Measurements from ENCODE around the gene MBOAT2. TPM values are rescaled to one million over a fixed set of nuclear protein-coding genes. Genes with fewer than 3 reads are reported as not detected.

Gene MBOAT2
- total and polyA plus RNA-seq, 3 donors from 2014 or later: 21.2 to 24.8 (median 24.2) TPM

DNA sequence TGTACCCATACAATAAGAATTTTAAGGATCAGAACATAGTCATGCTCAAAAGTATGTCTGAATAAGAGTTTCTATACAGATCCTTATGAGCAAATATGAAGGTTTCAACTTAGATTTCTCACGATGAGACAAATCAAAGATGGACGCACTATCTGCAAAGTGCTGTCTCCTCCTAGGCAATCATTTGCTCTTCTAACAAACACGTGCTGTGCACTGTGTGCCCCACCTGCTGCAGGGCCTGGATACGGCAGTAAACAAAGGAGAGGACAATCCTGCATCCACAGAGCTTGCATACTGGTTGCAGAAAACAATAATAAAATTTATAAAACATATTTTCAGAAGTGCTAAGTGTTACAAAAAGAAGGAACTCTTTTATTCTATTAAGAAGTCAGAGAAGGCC, 126.2 kb downstream of the MBOAT2 start:
- 85 to 86% methylated on average over 4 of the region's 4 CpGs for WGBS, 2 donors
- no peak for DNase-seq
- intact Hi-C loops (cut with DNase I; ENCODE audit: low total_unique reads): no loop called here

DNA sequence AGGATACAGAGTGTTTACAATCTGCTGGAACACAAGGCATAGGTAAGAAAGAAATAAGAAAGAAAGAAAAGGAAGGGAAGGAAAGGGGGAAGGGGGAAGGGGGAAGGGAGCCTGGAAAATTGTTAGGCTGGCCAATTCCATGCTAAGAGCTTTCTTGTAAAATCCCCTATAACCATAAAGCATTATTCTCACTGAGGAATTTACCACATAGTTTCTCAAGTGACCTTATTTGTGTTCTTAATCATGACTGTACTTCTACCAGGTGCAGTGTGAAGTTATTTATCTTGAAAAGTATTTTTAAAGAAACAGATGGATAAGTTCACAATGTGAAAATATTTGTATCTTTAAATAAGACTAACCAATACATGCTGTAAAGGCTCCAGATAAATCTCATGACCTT, 126.9 kb downstream of the MBOAT2 start:
- intact Hi-C loops (cut with DNase I; ENCODE audit: low total_unique reads): no loop called here
- TF ChIP-seq, protein P1, sequence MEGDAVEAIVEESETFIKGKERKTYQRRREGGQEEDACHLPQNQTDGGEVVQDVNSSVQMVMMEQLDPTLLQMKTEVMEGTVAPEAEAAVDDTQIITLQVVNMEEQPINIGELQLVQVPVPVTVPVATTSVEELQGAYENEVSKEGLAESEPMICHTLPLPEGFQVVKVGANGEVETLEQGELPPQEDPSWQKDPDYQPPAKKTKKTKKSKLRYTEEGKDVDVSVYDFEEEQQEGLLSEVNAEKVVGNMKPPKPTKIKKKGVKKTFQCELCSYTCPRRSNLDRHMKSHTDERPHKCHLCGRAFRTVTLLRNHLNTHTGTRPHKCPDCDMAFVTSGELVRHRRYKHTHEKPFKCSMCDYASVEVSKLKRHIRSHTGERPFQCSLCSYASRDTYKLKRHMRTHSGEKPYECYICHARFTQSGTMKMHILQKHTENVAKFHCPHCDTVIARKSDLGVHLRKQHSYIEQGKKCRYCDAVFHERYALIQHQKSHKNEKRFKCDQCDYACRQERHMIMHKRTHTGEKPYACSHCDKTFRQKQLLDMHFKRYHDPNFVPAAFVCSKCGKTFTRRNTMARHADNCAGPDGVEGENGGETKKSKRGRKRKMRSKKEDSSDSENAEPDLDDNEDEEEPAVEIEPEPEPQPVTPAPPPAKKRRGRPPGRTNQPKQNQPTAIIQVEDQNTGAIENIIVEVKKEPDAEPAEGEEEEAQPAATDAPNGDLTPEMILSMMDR (IDR thresholded peaks at IDR 0.05): no peak
- TF ChIP-seq POLR2A (IDR thresholded peaks at IDR 0.05): no peak
- DNase-seq: no peak

More for the DNA sequence above, 126.2 kb downstream of the MBOAT2 start:
- H3K4me1 ChIP-seq: no peaks in the 10 kb centered on the region
- H3K36me3 ChIP-seq (ENCODE audit: low read depth, missing control alignments): no peaks in the 10 kb centered on the region
- no peaks in the 10 kb centered on the region for H3K27me3 ChIP-seq
- no peak overlapping the region for H3K4me3 ChIP-seq
- H3K27ac ChIP-seq: no peak overlapping the region
- TF ChIP-seq, protein P1 (IDR thresholded peaks at IDR 0.05): no peak
- TF ChIP-seq POLR2A (IDR thresholded peaks at IDR 0.05): no peak
- no peaks in the 10 kb centered on the region for H3K9me3 ChIP-seq

DNA sequence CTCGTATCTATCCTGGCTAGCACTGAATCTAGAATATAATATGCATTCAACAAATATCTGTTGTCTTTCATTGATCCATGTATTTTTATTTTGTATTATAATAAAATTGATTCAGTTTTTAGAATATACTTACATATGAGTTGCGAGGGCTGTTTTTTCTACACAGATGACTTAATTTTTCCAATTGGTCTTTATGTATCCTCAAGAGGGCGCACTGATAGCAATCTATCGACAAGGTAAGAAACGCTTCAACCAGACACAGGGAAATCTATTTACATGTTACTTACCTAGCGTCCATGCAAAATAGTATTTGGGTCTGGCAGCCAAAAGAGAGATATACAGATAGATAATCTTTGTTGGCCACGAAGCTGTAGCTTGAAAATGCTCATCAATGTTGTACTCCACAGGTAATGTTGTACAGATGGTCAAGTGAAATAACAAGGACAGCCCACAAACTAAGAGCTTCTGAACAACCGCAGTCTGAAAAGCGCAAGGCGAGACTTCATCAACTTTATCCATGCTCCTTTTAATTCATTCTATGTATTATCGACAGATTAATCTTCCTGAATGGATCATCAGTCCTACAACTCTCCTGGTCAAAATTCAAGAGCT, 130.6 kb downstream of the MBOAT2 start:
- no peak overlapping the region for H3K27ac ChIP-seq
- intact Hi-C loops (cut with DNase I; ENCODE audit: low total_unique reads): no loop called here
- H3K4me3 ChIP-seq: no peak overlapping the region
- no peak for DNase-seq
- H3K9me3 ChIP-seq: no peaks in the 10 kb centered on the region
- H3K4me1 ChIP-seq: no peaks in the 10 kb centered on the region
- no peak for TF ChIP-seq POLR2A (IDR thresholded peaks at IDR 0.05)
- TF ChIP-seq, protein P1 (IDR thresholded peaks at IDR 0.05): no peak
- WGBS, 2 donors: 69 to 76% methylated on average over 11 of the region's 11 CpGs
- H3K27me3 ChIP-seq: no peaks in the 10 kb centered on the region
- H3K36me3 ChIP-seq (ENCODE audit: low read depth, missing control alignments): no peaks in the 10 kb centered on the region

More for the DNA sequence above, 126.9 kb downstream of the MBOAT2 start:
- Histone ChIP-seq H3K4me3 (no peak overlapping the region), H3K36me3 (ENCODE audit: low read depth, missing control alignments) (no peaks in the 10 kb centered on the region), H3K27ac (no peak overlapping the region), H3K4me1 (no peaks in the 10 kb centered on the region), H3K9me3 (no peaks in the 10 kb centered on the region), H3K27me3 (no peaks in the 10 kb centered on the region)

DNA sequence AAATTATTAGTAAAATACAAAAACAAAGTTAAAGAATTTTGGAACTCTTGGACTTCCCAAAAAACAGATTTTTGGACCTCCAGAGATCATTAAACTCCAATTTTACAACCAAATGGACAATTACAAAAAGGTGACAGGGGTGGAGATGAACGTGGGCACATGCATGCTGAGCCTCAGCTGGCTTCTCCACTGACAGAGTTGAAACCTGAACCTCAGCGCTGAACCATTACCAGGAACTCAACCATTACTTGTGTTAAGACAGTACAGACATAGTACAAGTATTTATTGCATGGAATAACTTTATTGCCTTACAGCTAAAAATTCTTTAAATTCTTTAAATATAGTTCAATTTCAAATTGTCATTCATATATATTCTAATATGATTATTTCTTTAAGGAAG, 133.0 kb downstream of the MBOAT2 start:
- 82 to 93% methylated on average over 2 of the region's 2 CpGs for WGBS, 2 donors
- no peak overlapping the region for H3K27ac ChIP-seq
- no peaks in the 10 kb centered on the region for H3K4me1 ChIP-seq
- no peak overlapping the region for H3K4me3 ChIP-seq
- no peak for TF ChIP-seq POLR2A (IDR thresholded peaks at IDR 0.05)
- DNase-seq: no peak
- intact Hi-C loops (cut with DNase I; ENCODE audit: low total_unique reads): no loop called here
- H3K27me3 ChIP-seq: no peaks in the 10 kb centered on the region
- no peaks in the 10 kb centered on the region for H3K9me3 ChIP-seq
- H3K36me3 ChIP-seq (ENCODE audit: low read depth, missing control alignments): no peaks in the 10 kb centered on the region

DNA sequence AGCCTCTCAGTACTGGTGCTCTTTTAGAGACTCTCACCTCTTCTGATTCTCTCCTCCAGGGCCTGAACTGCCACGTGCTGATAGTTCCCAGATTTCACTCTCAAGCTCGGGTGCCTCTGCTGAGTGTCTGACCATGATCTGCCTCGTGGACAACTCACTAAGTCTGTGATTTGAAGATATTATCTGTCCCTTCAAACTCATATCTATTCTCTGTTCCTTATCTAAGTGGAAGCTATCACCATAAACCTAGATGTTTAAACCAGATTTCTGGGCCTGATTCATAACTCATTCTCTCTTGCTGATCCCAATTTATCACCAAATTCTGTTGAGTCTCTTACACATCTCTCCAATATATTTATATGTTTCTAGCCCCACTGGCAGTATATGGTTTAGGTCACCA, 136.1 kb downstream of the MBOAT2 start:
- Histone ChIP-seq H3K4me1 (no peaks in the 10 kb centered on the region), H3K9me3 (no peaks in the 10 kb centered on the region), H3K27ac (no peak overlapping the region), H3K4me3 (no peak overlapping the region), H3K36me3 (ENCODE audit: low read depth, missing control alignments) (no peaks in the 10 kb centered on the region), H3K27me3 (no peaks in the 10 kb centered on the region)
- TF ChIP-seq, protein P1 (IDR thresholded peaks at IDR 0.05): no peak
- no peak for TF ChIP-seq POLR2A (IDR thresholded peaks at IDR 0.05)
- intact Hi-C loops (cut with DNase I; ENCODE audit: low total_unique reads): no loop called here
- 90 to 96% methylated on average over 3 of the region's 3 CpGs for WGBS, 2 donors
- DNase-seq: no peak

All from testis (tissue), 3 donors.